Stimulated activated effector memory CD8-positive, alpha-beta T cell treated with anti-CD3 and anti-CD28 coated beads, Interleukin-12 subunit alpha, Interleukin-12 subunit beta, amount 100 ng/mL, for 72 hours (primary cell): ENCODE measurements around the gene TRANK1.

Experiments used
- ATAC-seq: fragments of 150-1000 bp; cut with Tn5 transposase; 2 replicates; pipeline ENCODE4 v1.10.0; 2021
- DNase-seq, 2 donors: peaks; one replicate each; pipeline ENCODE4 v3.0.0; 2021 to 2022; ENCODE audit warnings: low spot score in 2 of 2
- H3K27ac Mint-ChIP-seq: one replicate; pipeline ENCODE4 v1.8.0; 2022; ENCODE audit warnings: mild to moderate bottlenecking, mixed read lengths
- H3K36me3 Mint-ChIP-seq: one replicate; pipeline ENCODE4 v1.8.0; 2022; ENCODE audit warnings: mild to moderate bottlenecking, mixed read lengths
- H3K4me1 Mint-ChIP-seq: one replicate; pipeline ENCODE4 v1.8.0; 2022; ENCODE audit warnings: mixed read lengths
- H3K4me3 Mint-ChIP-seq: one replicate; pipeline ENCODE4 v1.8.0; 2022; ENCODE audit warnings: mild to moderate bottlenecking, mixed read lengths
- H3K9me3 Mint-ChIP-seq: one replicate; pipeline ENCODE4 v1.8.0; 2022; ENCODE audit warnings: mixed read lengths

The TRANK1 gene

GRCh38 chr3:36944641-36945270 lies at the start of gene TRANK1:
Gene TRANK1, minus strand, starts transcription at chr3:36945054. Its CDS starts 245 bp downstream, at chr3:36944809.
- Mint-ChIP-seq H3K27ac (peak within 1 kb of the TSS; percentile 54), H3K36me3 (peaks cover 6% of the 10 kb centered on the region), H3K4me3 (peak within 1 kb of the TSS; percentile 75), H3K9me3 (peaks cover 5% of the 10 kb centered on the region), H3K4me1 (no peaks in the 10 kb centered on the region)
- DNase-seq = peak; percentile 52 to 77
- peak; percentile 88 for ATAC-seq

GRCh38 chr3:36993326-36994283 lies 48.8 kb upstream of the TRANK1 start, which contains the start of gene MLH1:
Gene MLH1, plus strand, starts transcription at chr3:36993518. Its CDS starts 30 bp downstream, at chr3:36993548.
- peak; percentile 93 for ATAC-seq
- peaks cover 27% of the 10 kb centered on the region for H3K4me1 Mint-ChIP-seq
- no peak within 1 kb of the TSS for H3K27ac Mint-ChIP-seq
- no peaks in the 10 kb centered on the region for H3K9me3 Mint-ChIP-seq
- peak; percentile 94 to 99 for DNase-seq
- no peak within 1 kb of the TSS for H3K4me3 Mint-ChIP-seq
- H3K36me3 Mint-ChIP-seq = no peaks in the 10 kb centered on the region

DNA sequence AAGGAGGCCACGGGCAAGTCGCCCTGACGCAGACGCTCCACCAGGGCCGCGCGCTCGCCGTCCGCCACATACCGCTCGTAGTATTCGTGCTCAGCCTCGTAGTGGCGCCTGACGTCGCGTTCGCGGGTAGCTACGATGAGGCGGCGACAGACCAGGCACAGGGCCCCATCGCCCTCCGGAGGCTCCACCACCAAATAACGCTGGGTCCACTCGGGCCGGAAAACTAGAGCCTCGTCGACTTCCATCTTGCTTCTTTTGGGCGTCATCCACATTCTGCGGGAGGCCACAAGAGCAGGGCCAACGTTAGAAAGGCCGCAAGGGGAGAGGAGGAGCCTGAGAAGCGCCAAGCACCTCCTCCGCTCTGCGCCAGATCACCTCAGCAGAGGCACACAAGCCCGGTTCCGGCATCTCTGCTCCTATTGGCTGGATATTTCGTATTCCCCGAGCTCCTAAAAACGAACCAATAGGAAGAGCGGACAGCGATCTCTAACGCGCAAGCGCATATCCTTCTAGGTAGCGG lies 48.0 kb upstream of the TRANK1 start, which contains the start of gene EPM2AIP1:
EPM2AIP1 (minus strand) TSS at position 326 of the 520 bp plus-strand sequence; CDS start at position 272, 54 bp downstream.
- peaks cover 31% of the 10 kb centered on the region for H3K4me1 Mint-ChIP-seq
- ATAC-seq = peak; percentile 91

GRCh38 chr3:36991923-36992805 lies 47.3 kb upstream of the TRANK1 start:
- Mint-ChIP-seq H3K9me3 (peaks cover 3% of the 10 kb centered on the region), H3K4me1 (peaks cover 28% of the 10 kb centered on the region), H3K27ac (no peak overlapping the region), H3K4me3 (no peak overlapping the region), H3K36me3 (no peaks in the 10 kb centered on the region)
- ATAC-seq = no peak
- DNase-seq = no peak

More for the DNA sequence above, 48.0 kb upstream of the TRANK1 start, which contains the start of gene EPM2AIP1:
- no peak within 1 kb of the TSS for H3K4me3 Mint-ChIP-seq
- no peak for DNase-seq
- H3K36me3 Mint-ChIP-seq = no peaks in the 10 kb centered on the region
- peaks cover 3% of the 10 kb centered on the region for H3K9me3 Mint-ChIP-seq
- H3K27ac Mint-ChIP-seq = no peak within 1 kb of the TSS

GRCh38 chr3:36991147-36991546 lies 46.3 kb upstream of the TRANK1 start:
- H3K4me1 Mint-ChIP-seq = peaks cover 23% of the 10 kb centered on the region
- H3K4me3 Mint-ChIP-seq = no peak overlapping the region
- H3K27ac Mint-ChIP-seq = no peak overlapping the region
- ATAC-seq (no peak), DNase-seq (peak; percentile 11 to 74)
- H3K9me3 Mint-ChIP-seq = peaks cover 3% of the 10 kb centered on the region
- H3K36me3 Mint-ChIP-seq = no peaks in the 10 kb centered on the region

DNA sequence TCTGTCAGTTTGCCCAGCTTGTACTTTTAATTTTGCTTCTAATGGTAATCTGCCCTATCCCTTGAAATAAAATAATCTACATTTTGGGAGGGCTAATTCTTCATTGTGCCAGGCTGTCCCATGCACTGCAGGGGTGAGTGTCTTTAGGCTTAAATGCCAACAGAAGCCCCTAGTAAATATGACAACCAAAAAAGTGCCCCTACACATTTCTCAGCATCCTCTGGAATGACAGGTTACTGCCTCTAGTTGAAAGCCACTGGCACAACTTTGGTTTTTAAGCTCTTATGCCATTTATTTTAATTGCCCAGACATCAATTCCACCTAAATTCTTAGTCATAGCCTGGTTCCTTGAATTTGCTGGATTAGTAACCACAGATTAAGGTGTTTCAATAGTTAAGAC lies 44.7 kb upstream of the TRANK1 start:
- Mint-ChIP-seq H3K4me1 (peaks cover 29% of the 10 kb centered on the region), H3K9me3 (peaks cover 3% of the 10 kb centered on the region), H3K36me3 (no peaks in the 10 kb centered on the region), H3K27ac (no peak overlapping the region), H3K4me3 (no peak overlapping the region)
- no peak for ATAC-seq
- DNase-seq = no peak

DNA sequence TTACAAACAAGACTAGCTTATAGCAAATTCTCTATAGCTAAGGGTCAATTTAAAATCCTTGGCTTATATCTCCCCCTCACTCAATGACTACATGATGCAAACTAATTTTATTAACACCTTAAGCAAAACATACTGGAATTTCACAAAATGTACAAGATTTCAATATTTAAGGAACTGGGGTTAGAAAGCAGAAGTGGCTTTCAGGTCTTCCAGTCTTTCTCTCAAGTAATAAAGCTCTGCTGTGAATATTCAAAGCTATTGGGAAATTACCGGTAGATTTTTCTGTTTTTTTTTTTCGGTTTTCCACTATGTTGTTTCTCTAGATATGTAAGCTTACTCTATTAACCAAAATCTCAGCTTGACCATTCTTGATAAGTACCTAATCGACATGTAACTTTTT lies 44.2 kb upstream of the TRANK1 start:
- H3K9me3 Mint-ChIP-seq = peaks cover 3% of the 10 kb centered on the region
- ATAC-seq (no peak), DNase-seq (no peak)
- H3K4me1 Mint-ChIP-seq = peaks cover 29% of the 10 kb centered on the region
- H3K4me3 Mint-ChIP-seq = no peak overlapping the region
- H3K36me3 Mint-ChIP-seq = no peaks in the 10 kb centered on the region
- peak overlapping the region; percentile 32 for H3K27ac Mint-ChIP-seq

DNA sequence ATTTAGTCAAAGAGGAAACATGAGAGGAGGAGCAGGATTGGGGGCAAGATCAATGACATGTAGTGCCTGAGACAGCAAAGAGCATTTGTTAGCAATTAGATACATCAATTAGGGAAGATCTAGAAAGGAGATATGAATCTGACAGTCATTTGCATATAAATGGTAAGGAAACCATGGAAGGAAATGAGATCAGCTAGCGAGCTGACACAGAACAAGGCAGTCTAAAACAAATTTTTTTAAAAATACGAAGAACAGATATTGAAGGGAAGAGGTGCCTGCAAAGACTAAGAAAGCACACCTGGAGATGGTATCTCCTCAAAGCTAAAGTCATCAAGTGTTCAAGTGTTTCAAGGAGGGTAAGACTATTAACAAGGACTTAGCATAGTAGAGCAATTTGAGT lies 43.5 kb upstream of the TRANK1 start:
- Mint-ChIP-seq H3K4me1 (peaks cover 29% of the 10 kb centered on the region), H3K27ac (no peak overlapping the region), H3K9me3 (peaks cover 3% of the 10 kb centered on the region), H3K36me3 (no peaks in the 10 kb centered on the region), H3K4me3 (no peak overlapping the region)
- ATAC-seq = no peak
- DNase-seq = no peak

GRCh38 chr3:36981006-36981405 lies 36.2 kb upstream of the TRANK1 start:
- Mint-ChIP-seq H3K27ac (no peak overlapping the region), H3K9me3 (peaks cover 7% of the 10 kb centered on the region), H3K4me3 (no peak overlapping the region), H3K4me1 (peaks cover 4% of the 10 kb centered on the region), H3K36me3 (no peaks in the 10 kb centered on the region)
- no peak for ATAC-seq
- DNase-seq = no peak

DNA sequence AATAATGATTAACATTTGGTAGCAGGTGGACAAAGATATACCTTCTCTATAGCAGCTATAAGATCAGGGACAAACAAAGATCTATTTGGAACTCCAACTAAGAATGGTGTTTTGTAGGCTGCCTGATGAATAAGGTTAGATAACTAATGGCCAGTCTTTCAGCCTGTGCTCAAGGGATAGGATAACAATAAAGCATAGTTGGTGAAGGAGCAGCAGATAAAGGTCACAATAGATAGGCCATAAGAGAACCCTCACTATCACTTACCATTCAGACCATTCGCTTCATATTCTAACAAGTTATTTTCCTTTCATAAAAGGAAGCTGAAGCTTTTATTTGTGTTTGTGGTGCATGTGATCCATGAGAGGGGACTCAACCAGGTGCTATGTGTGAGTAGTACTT lies 28.3 kb upstream of the TRANK1 start:
- DNase-seq = no peak
- H3K4me1 Mint-ChIP-seq = peaks cover 28% of the 10 kb centered on the region
- no peak overlapping the region for H3K4me3 Mint-ChIP-seq
- no peaks in the 10 kb centered on the region for H3K9me3 Mint-ChIP-seq
- no peak overlapping the region for H3K27ac Mint-ChIP-seq
- no peaks in the 10 kb centered on the region for H3K36me3 Mint-ChIP-seq
- no peak for ATAC-seq

- H3K36me3 Mint-ChIP-seq = no peaks in the 10 kb centered on the region
- ATAC-seq = no peak
Measured at GRCh38 chr3:36972163-36972562, 27.3 kb upstream of the TRANK1 start.

DNA sequence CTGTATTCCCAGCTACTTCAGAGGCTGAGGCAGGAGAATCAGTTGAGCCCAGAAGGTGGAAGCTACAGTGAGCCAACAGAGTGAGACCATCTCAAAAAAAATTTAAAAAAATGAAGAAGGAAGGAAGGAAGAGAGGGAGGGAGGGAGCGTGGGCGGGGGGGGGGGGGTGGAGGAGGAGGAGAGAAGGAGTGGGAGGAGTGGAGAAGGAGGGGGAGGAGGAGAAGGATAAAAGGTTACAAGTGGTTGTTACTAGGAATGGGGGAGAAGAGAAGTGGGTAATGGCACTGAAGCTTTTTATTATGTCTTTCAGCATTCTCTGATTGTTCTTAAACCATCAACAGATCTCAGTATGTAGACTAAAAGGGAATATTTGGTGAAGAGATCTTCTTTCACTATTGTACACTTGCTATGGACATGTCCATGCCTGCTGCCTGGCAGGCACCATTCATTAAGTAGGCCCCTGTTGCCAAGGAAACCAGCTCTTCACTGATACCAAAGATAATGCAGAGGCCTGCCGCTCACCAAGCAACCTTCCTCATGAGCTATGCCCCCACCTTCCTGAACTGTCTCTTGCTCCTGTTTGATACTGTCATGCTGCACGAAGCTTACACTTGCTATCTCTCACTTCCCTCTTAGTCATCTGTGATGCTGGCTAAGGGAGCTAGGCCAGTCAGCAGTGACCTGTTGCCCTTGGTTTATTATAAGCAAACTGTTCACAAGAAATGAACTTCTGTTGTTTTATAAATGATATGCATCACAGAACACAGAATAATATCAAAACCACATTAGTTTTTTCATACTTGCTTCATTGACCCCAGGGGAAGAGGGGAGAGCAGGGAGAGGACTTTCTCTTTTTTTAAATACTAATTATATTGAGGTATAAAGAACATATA lies 24.9 kb upstream of the TRANK1 start:
- peak; percentile 100 for ATAC-seq
- Mint-ChIP-seq H3K27ac (peak overlapping the region; percentile 93), H3K4me1 (peaks cover 28% of the 10 kb centered on the region), H3K9me3 (no peaks in the 10 kb centered on the region), H3K36me3 (no peaks in the 10 kb centered on the region), H3K4me3 (no peak overlapping the region)
- DNase-seq = peak in 1 of 2 donors; percentile 14

More at GRCh38 chr3:36972163-36972562, 27.3 kb upstream of the TRANK1 start:
- Mint-ChIP-seq H3K4me3 (no peak overlapping the region), H3K4me1 (peaks cover 28% of the 10 kb centered on the region), H3K9me3 (no peaks in the 10 kb centered on the region), H3K27ac (no peak overlapping the region)
- DNase-seq = no peak

GRCh38 chr3:36969085-36969484 lies 24.2 kb upstream of the TRANK1 start:
- DNase-seq = no peak
- H3K9me3 Mint-ChIP-seq = no peaks in the 10 kb centered on the region
- peak overlapping the region; percentile 93 for H3K27ac Mint-ChIP-seq
- no peak overlapping the region for H3K4me3 Mint-ChIP-seq
- H3K36me3 Mint-ChIP-seq = no peaks in the 10 kb centered on the region
- no peak for ATAC-seq
- peaks cover 28% of the 10 kb centered on the region for H3K4me1 Mint-ChIP-seq

- no peak for DNase-seq
- H3K4me3 Mint-ChIP-seq = no peak overlapping the region
- no peaks in the 10 kb centered on the region for H3K36me3 Mint-ChIP-seq
- H3K27ac Mint-ChIP-seq = no peak overlapping the region
- ATAC-seq = no peak
- H3K9me3 Mint-ChIP-seq = no peaks in the 10 kb centered on the region
- H3K4me1 Mint-ChIP-seq = peaks cover 16% of the 10 kb centered on the region
Measured at GRCh38 chr3:36965440-36965839, 20.6 kb upstream of the TRANK1 start.
